GM12874 (cell line): ENCODE data around the gene RECQL5.

Source experiments
- TF ChIP-seq, protein P1 (sequence below): IDR thresholded peaks from 2 replicates; pipeline ENCODE4 v1.5.1; 2011; ENCODE audit warnings: low read depth, mild to moderate bottlenecking, control low read depth, low read length, moderate library complexity; ENCODE audit not compliant: insufficient read depth

RECQL5 gene

DNA sequence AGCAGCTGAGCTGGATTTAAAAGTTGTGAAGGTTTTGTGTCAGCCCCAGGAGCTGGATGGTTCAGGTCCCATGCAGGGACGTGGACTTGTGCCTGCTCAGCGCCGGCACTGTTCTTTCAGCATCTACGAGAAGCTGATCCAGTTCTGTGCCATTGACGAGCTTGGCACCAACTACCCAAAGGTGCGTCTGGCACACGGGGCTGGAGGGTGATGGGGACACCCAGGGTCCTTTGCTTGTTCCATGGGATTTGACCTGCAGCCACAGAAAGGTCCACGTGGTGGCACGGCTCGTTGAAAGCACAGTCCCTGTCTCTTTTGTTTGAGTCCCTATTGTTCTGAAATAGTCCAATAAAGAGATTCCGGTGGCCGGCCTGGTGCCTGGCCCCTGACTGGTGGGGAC lies 36.2 kb upstream of the RECQL5 start:
- TF ChIP-seq, protein P1, sequence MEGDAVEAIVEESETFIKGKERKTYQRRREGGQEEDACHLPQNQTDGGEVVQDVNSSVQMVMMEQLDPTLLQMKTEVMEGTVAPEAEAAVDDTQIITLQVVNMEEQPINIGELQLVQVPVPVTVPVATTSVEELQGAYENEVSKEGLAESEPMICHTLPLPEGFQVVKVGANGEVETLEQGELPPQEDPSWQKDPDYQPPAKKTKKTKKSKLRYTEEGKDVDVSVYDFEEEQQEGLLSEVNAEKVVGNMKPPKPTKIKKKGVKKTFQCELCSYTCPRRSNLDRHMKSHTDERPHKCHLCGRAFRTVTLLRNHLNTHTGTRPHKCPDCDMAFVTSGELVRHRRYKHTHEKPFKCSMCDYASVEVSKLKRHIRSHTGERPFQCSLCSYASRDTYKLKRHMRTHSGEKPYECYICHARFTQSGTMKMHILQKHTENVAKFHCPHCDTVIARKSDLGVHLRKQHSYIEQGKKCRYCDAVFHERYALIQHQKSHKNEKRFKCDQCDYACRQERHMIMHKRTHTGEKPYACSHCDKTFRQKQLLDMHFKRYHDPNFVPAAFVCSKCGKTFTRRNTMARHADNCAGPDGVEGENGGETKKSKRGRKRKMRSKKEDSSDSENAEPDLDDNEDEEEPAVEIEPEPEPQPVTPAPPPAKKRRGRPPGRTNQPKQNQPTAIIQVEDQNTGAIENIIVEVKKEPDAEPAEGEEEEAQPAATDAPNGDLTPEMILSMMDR = no peak

DNA sequence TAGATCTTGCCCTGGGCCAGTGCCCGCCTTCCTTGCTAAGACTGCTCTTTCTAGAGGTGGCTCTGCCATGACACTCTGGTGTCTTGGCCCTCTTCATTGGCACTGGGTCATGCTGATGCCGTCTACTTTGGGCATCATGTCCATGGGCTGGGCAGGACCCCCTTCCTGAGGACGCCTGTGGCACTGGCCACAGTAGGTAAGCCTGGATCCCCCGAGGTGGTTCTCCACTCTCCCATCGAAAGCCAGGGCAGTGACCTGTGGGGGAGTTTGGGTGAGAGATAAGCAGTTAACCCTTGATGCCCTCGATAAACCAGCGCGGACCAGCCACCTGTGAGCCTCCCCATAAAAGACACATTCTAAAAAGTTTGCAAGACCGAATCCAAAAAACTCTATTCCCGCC lies 34.3 kb upstream of the RECQL5 start:
- TF ChIP-seq, protein P1 = no peak

DNA sequence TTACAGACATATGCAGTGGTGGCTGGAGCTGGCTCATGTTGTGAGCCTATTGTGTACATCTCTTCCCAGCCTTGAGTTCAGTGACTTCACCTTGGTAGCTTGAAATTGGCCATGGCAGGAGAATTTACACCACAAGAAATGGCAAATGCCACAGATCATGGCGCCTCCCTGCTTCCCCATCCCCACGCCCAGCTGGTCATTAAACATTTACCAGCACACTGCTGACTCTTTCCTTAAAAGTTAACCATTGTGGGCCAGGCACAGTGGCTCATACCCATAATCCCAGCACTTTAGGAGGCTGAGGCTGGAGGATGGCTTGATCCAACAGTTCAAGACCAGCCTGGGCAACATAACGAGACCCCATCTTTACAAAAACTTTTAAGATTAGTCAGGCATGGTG lies 31.7 kb upstream of the RECQL5 start:
- TF ChIP-seq, protein P1 = no peak

DNA sequence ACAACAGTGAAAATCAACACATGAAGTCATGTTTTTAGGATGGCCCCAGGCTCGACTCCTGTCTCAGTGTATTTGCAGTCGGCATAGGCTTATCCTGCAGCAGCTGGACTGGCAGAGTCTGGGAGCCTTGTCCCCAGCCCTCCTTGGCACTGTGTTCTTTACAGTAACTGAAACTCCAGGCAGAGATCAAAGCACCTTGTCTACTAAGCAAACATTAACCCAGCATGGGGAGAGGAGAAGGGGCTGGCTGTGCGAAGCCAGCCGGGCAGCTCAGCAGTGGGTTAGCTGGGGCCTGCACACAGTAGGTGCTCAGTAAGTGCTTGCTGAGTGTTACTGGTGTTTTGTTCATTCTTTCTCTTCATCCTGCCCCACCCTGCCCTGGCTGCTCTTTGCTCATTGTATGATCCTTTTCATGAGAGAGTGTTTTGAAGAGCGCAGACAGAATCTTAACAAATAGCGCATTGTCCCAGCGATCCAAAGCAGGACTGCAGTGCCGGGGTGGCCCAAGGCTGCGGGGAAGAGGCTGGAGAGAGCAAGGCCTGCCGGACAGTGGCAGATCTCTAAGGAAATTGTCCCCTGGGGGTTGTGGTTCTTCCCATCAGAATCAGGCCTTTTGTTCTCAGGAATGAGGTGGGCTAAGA lies 30.8 kb upstream of the RECQL5 start:
- TF ChIP-seq, protein P1 = no peak

DNA sequence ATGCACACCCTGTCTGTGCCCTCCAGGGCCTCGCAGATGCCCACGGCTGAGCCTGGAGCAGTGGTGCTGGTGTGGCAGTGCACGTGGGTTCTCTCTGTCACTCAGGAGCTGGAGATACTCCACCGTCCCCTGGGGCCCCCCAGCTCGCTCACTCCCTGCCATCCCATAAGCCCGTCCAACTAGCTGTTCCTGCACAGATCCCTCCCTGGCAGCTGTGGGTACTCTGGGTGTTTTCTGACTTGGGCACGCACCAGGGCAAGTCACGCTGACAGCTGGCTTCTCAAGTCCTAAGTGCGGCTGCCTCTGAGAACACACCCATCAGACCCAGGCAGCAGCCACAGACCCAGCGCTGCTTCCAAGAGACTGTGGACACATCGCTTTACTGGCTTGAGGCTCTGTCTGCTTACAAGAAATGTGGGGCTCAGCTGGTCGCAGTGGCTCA lies 28.9 kb upstream of the RECQL5 start:
- TF ChIP-seq, protein P1 = no peak

DNA sequence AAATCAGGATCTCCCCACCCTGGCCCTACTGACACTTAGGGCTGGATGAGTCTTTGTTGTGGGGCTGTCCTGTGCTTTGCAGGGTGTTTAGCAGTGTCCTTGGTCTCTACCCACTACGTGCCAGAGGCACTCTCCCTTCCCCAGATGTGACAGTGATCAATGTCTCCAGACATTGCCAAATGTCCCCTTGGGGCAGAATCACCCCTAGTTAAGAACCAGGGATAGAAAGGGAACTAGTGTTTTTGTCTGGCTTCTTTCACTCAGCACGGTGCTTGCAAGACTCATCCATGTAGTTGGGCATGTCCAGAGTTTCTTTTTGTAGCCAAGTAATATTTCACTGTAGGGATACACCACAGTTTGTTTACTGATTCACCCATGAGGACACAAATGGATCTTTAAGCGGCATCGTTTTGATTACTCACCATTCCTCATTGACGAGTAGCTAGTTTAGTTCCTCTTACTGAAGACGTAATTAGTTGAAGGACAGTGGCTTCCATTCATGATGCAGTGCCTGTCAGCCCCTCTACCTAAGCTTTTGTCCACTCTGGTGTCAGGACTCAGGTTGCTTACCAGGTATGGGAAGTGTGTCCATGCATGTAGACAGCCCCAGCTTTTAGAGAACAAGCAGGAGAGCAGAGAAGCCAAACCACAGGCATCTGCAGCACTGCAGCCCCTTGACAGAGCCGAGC lies 28.3 kb upstream of the RECQL5 start:
- TF ChIP-seq, protein P1 = no peak

DNA sequence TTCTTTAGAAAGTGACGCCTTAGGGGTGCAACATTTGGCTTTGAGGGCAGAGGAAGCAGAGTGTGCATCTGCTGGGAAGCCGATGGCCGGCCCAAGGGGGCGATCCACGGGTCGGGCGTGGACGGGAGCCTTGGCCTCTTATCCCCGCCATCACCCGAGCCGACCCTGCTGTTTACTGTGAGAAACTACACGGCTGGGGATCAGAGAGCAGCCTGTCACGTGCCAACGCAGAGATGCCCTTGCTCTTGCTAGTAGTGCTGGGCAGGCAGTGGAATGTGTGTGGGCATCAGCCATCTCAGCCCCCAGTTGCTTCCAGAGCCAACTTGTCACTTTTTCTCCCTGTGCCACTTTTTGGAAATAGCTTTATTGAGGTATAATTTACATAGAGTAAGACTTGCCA lies 27.6 kb upstream of the RECQL5 start:
- TF ChIP-seq, protein P1 = no peak
